Ascending aorta (tissue), 2 donors: ENCODE data around the gene NUP37. TPM values are rescaled to one million over a fixed set of nuclear protein-coding genes. Genes with fewer than 3 reads are reported as not detected.
A peak's percentile ranks its signal among the peaks of the same experiment; 100 is the strongest.
"Not testable (repeated sequence)": the region's sequence is repeated elsewhere in the genome, so short reads cannot be mapped to it uniquely, and the experiment has no call there.

Experiments
- DNase-seq, 2 donors: peaks; one replicate each; pipeline ENCODE4 v3.0.0-alpha.2; 2019; ENCODE audit warnings: low spot score in 2 of 2
- H3K27ac ChIP-seq, 2 donors: fragments of 200-600 bp; sonication (generic); one replicate each; pipeline ENCODE4 v1.5.1; 2016 to 2017; ENCODE audit warnings: mild to moderate bottlenecking in 1 of 2
- H3K27me3 ChIP-seq: fragments of 200-600 bp; sonication (generic); one replicate; pipeline ENCODE4 v1.5.1; 2017
- H3K36me3 ChIP-seq, 2 donors: fragments of 200-600 bp; sonication (generic); one replicate each; pipeline ENCODE4 v1.5.1; 2016
- H3K4me1 ChIP-seq, 2 donors: fragments of 200-600 bp; sonication (generic); one replicate each; pipeline ENCODE4 v1.5.1; 2016 to 2017; ENCODE audit warnings: mild to moderate bottlenecking in 1 of 2
- H3K4me3 ChIP-seq, 2 donors: fragments of 200-600 bp; sonication (generic); one replicate each; pipeline ENCODE4 v1.5.1; 2016 to 2017; ENCODE audit warnings: mild to moderate bottlenecking in 1 of 2
- H3K9me3 ChIP-seq, 2 donors: fragments of 200-600 bp; sonication (generic); one replicate each; pipeline ENCODE4 v1.5.1; 2016
- intact Hi-C: fragments of 100-400 bp; cut with DNase I; formaldehyde crosslinking; loops from one replicate; pipeline ENCODE4 v1.15.1; 2023
- total RNA-seq: library from RNA; depleted of rRNA; stranded (reverse); fragments of >200 nt; gene quantifications from one replicate; pipeline ENCODE4 v1.1.0, GENCODE V29; 2016
- TF ChIP-seq, protein P1 (sequence below), 3 experiments: fragments of 200-600 bp in 2 of 3; fragments of 450-650 bp in 1 of 3; sonication (generic) in 2 of 3; IDR thresholded peaks; one replicate each; pipeline ENCODE4 v1.5.1; 2016 to 2019; ENCODE audit warnings: antibody characterized with exemption in 3 of 3, mild to moderate bottlenecking in 1 of 3, moderate library complexity in 1 of 3

NUP37 gene
- total RNA-seq, 1 donor from 2014 or later: 66.9 TPM

- H3K4me3 ChIP-seq, H3K9me3 ChIP-seq, H3K27me3 ChIP-seq, H3K4me1 ChIP-seq, H3K27ac ChIP-seq, DNase-seq, intact Hi-C loops, H3K36me3 ChIP-seq: not testable (repeated sequence)
These were observed 10.8 kb upstream of the NUP37 start for GRCh38 chr12:102130720-102131119.

GRCh38 chr12:102121328-102121727 lies 1.4 kb upstream of the NUP37 start:
- H3K9me3 ChIP-seq, H3K27ac ChIP-seq, H3K4me3 ChIP-seq, DNase-seq, H3K27me3 ChIP-seq: not testable (repeated sequence)
- intact Hi-C loops: loop anchor here (2.0 kb wide), 1 partner anchor 355 kb away; no protein-coding TSS in a partner anchor
- H3K4me1 ChIP-seq: peaks cover 0 to 13% of the 10 kb centered on the region in 2 donors
- peaks cover 0 to 14% of the 10 kb centered on the region in 2 donors for H3K36me3 ChIP-seq

GRCh38 chr12:102120886-102121285 lies 972 bp upstream of the NUP37 start:
- Histone ChIP-seq H3K27ac (no peak overlapping the region), H3K4me1 (peaks cover 0 to 13% of the 10 kb centered on the region in 2 donors), H3K27me3 (no peaks in the 10 kb centered on the region), H3K36me3 (peaks cover 0 to 14% of the 10 kb centered on the region in 2 donors), H3K9me3 (no peaks in the 10 kb centered on the region), H3K4me3 (peak overlapping the region; percentile 65 to 67)
- TF ChIP-seq, protein P1, sequence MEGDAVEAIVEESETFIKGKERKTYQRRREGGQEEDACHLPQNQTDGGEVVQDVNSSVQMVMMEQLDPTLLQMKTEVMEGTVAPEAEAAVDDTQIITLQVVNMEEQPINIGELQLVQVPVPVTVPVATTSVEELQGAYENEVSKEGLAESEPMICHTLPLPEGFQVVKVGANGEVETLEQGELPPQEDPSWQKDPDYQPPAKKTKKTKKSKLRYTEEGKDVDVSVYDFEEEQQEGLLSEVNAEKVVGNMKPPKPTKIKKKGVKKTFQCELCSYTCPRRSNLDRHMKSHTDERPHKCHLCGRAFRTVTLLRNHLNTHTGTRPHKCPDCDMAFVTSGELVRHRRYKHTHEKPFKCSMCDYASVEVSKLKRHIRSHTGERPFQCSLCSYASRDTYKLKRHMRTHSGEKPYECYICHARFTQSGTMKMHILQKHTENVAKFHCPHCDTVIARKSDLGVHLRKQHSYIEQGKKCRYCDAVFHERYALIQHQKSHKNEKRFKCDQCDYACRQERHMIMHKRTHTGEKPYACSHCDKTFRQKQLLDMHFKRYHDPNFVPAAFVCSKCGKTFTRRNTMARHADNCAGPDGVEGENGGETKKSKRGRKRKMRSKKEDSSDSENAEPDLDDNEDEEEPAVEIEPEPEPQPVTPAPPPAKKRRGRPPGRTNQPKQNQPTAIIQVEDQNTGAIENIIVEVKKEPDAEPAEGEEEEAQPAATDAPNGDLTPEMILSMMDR (IDR thresholded peaks at IDR 0.05): no peak
- DNase-seq: no peak
- intact Hi-C loops: loop anchor here (1.0 to 2.0 kb wide), 2 partner anchors 59 to 356 kb away; no protein-coding TSS in a partner anchor

- H3K4me3 ChIP-seq: peak overlapping the region; percentile 65 to 67
- H3K27me3 ChIP-seq: no peaks in the 10 kb centered on the region
- TF ChIP-seq, protein P1 (IDR thresholded peaks at IDR 0.05): no peak
- intact Hi-C loops: loop anchor here (1.0 to 2.0 kb wide), 2 partner anchors 58 to 356 kb away; no protein-coding TSS in a partner anchor
- H3K9me3 ChIP-seq: no peaks in the 10 kb centered on the region
- DNase-seq: no peak
- H3K4me1 ChIP-seq: peaks cover 0 to 13% of the 10 kb centered on the region in 2 donors
- H3K36me3 ChIP-seq: peaks cover 0 to 14% of the 10 kb centered on the region in 2 donors
- H3K27ac ChIP-seq: peak overlapping the region in 1 of 2 donors; percentile 77
These were observed 605 bp upstream of the NUP37 start for GRCh38 chr12:102120564-102120873.

DNA sequence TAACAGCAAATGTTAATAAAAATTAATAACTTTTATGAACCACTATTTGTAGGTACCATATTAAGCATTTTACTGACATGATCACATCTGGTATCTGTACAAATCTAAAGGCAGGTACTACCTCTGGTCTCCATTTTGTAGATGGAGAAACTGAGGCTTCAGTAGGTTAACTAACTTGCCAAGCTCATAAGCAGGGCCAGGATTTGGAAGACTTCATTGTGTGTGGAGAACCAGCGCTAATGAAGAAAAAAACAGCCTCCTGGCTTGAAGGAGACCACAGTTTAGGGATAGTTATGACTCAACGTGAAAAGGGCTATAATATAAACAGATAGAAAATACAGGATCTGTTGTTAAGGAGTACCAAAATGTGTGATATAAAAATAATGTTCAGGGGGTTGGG lies 1.0 kb downstream of the NUP37 start:
- H3K36me3 ChIP-seq: peaks cover 0 to 14% of the 10 kb centered on the region in 2 donors
- no peaks in the 10 kb centered on the region for H3K27me3 ChIP-seq
- peaks cover 0 to 13% of the 10 kb centered on the region in 2 donors for H3K4me1 ChIP-seq
- no peak for DNase-seq
- TF ChIP-seq, protein P1 (IDR thresholded peaks at IDR 0.05): no peak
- peak overlapping the region; percentile 65 to 67 for H3K4me3 ChIP-seq
- intact Hi-C loops: no loop called here
- H3K27ac ChIP-seq: no peak overlapping the region
- no peaks in the 10 kb centered on the region for H3K9me3 ChIP-seq

- peaks cover 0 to 13% of the 10 kb centered on the region in 2 donors for H3K4me1 ChIP-seq
- H3K27me3 ChIP-seq: no peaks in the 10 kb centered on the region
- H3K4me3 ChIP-seq: no peak overlapping the region
- intact Hi-C loops: no loop called here
- TF ChIP-seq, protein P1 (IDR thresholded peaks at IDR 0.05): no peak
- peaks cover 0 to 14% of the 10 kb centered on the region in 2 donors for H3K36me3 ChIP-seq
- no peak overlapping the region for H3K27ac ChIP-seq
- H3K9me3 ChIP-seq: no peaks in the 10 kb centered on the region
- DNase-seq: no peak
These were observed 3.5 kb downstream of the NUP37 start for GRCh38 chr12:102116392-102116791.

- peaks cover 4 to 17% of the 10 kb centered on the region in 2 donors for H3K36me3 ChIP-seq
- no peak overlapping the region for H3K4me3 ChIP-seq
- H3K9me3 ChIP-seq: no peaks in the 10 kb centered on the region
These were observed 5.7 kb downstream of the NUP37 start for GRCh38 chr12:102114212-102114611.

More at GRCh38 chr12:102114212-102114611, 5.7 kb downstream of the NUP37 start:
- DNase-seq: no peak
- no peak overlapping the region for H3K27ac ChIP-seq
- H3K27me3 ChIP-seq: no peaks in the 10 kb centered on the region
- intact Hi-C loops: no loop called here
- TF ChIP-seq, protein P1 (IDR thresholded peaks at IDR 0.05): no peak
- H3K4me1 ChIP-seq: peaks cover 0 to 4% of the 10 kb centered on the region in 2 donors
